Lung (tissue), 12 donors: ENCODE results near the gene HLA-DPB1. TPM values are rescaled to one million over a fixed set of nuclear protein-coding genes. Genes with fewer than 3 reads are reported as not detected.

ENCODE experiments used
- ATAC-seq: fragments of 200-7000 bp; cut with Tn5 transposase; one replicate; pipeline ENCODE4 v1.9.1; 2020; ENCODE audit warnings: moderate number of reproducible peaks; ENCODE audit not compliant: insufficient read depth, low FRiP score
- DNase-seq, 3 donors: peaks; one replicate each; pipeline ENCODE4 v3.0.0-alpha.2; 2013 to 2017
- H3K27ac ChIP-seq, 2 donors: one replicate each; pipeline ENCODE4 v1.5.1; 2013; ENCODE audit warnings: mild to moderate bottlenecking in 2 of 2, moderate library complexity in 2 of 2, control low read depth in 1 of 2, inconsistent platforms in 1 of 2, low read depth in 1 of 2, low read length in 1 of 2
- H3K27me3 ChIP-seq, 3 donors: one replicate each; pipeline ENCODE4 v1.5.1; 2013; ENCODE audit warnings: low read length in 2 of 3; ENCODE audit not compliant: control insufficient read depth in 3 of 3, insufficient read depth in 3 of 3
- H3K36me3 ChIP-seq, 4 donors: one replicate each; pipeline ENCODE4 v1.5.1; 2013; ENCODE audit warnings: low read length in 4 of 4, mild to moderate bottlenecking in 1 of 4, moderate library complexity in 1 of 4; ENCODE audit not compliant: control insufficient read depth in 4 of 4, insufficient read depth in 4 of 4
- H3K4me1 ChIP-seq, 5 donors: one replicate each; pipeline ENCODE4 v1.5.1; 2013; ENCODE audit warnings: low read length in 5 of 5, mild to moderate bottlenecking in 2 of 5, moderate library complexity in 1 of 5; ENCODE audit not compliant: control insufficient read depth in 5 of 5, insufficient read depth in 5 of 5
- H3K4me3 ChIP-seq: one replicate; pipeline ENCODE4 v1.5.1; 2013; ENCODE audit warnings: mild to moderate bottlenecking, control low read depth, moderate library complexity
- H3K9ac ChIP-seq, 2 donors: one replicate each; pipeline ENCODE4 v1.5.1; 2013; ENCODE audit warnings: low read length in 2 of 2, control low read depth in 1 of 2; ENCODE audit not compliant: insufficient read depth in 1 of 2
- H3K9me3 ChIP-seq, 4 donors: one replicate each; pipeline ENCODE4 v1.5.1; 2013; ENCODE audit warnings: low read length in 3 of 4, mild to moderate bottlenecking in 1 of 4, moderate library complexity in 1 of 4; ENCODE audit not compliant: control insufficient read depth in 4 of 4, insufficient read depth in 3 of 4
- WGBS, 2 donors: extraction: QIAGEN DNeasy Blood & Tissue Kit; methylation state at CpG; one replicate each; pipeline ENCODE4 v1.1.7; 2013; 5-methylcytosine and 5-hydroxymethylcytosine counted together
- polyA plus RNA-seq, 2 donors: library from polyadenylated mRNA; stranded (reverse); fragments of 200-250 nt; gene quantifications; one replicate each; pipeline ENCODE4 v1.2.1, GENCODE V29; 2013
- total RNA-seq, 2 donors: library from RNA; depleted of rRNA in 1 of 2; stranded (reverse); fragments of >200 nt in 1 of 2; gene quantifications; one replicate each; pipeline ENCODE4 v1.2.1, GENCODE V29; 2014 to 2021
- TF ChIP-seq, protein P1 (sequence below): IDR thresholded peaks from 2 replicates; pipeline ENCODE4 v1.5.1; 2012; ENCODE audit warnings: mild to moderate bottlenecking; ENCODE audit errors: control extremely low read depth, extremely low read depth
- donor health status: control.
- donor health status: control.
- donor health status: Bipolar disorder and iron deficiency.
- donor health status: healthy.
- donor health status: DM: yes; HTN: yes; CAD: no.

Gene HLA-DPB1
- total and polyA plus RNA-seq, 4 donors = 69.8 to 240 (median 202) TPM

DNA sequence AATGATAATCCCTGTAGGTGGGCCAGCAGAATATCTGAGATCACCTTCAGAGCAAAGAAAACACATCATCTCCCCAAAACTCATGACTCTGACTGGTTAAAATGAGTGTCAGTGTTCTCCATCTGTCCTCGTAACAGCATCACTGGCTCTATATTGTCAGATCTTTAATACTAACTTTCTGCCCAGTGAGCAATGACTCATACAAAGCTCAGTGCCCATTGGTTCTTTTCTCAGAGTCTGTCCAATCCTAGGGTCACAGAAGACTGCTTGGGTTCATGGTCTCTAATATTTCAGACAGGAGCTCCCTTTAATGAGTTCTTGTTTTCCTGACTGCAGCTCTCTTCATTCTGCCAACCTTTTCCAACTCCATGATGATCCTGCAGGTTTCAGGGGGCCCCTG is 36.4 kb downstream of the HLA-DPB1 start:
- ATAC-seq = peak; percentile 79
- Histone ChIP-seq H3K9ac (no peak overlapping the region), H3K27ac (no peak overlapping the region), H3K4me1 (peaks cover 0 to 4% (median 0%) of the 10 kb centered on the region in 5 donors), H3K36me3 (no peaks in the 10 kb centered on the region), H3K9me3 (peaks cover 0 to 3% (median 0%) of the 10 kb centered on the region in 4 donors), H3K27me3 (peaks cover 0 to 19% (median 17%) of the 10 kb centered on the region in 3 donors), H3K4me3 (no peak overlapping the region)
- peak; percentile 23 to 65 (median 64) for DNase-seq
- WGBS, 2 donors = 19 to 29% methylated on average over 1 of the region's 1 CpG
- TF ChIP-seq, protein P1, sequence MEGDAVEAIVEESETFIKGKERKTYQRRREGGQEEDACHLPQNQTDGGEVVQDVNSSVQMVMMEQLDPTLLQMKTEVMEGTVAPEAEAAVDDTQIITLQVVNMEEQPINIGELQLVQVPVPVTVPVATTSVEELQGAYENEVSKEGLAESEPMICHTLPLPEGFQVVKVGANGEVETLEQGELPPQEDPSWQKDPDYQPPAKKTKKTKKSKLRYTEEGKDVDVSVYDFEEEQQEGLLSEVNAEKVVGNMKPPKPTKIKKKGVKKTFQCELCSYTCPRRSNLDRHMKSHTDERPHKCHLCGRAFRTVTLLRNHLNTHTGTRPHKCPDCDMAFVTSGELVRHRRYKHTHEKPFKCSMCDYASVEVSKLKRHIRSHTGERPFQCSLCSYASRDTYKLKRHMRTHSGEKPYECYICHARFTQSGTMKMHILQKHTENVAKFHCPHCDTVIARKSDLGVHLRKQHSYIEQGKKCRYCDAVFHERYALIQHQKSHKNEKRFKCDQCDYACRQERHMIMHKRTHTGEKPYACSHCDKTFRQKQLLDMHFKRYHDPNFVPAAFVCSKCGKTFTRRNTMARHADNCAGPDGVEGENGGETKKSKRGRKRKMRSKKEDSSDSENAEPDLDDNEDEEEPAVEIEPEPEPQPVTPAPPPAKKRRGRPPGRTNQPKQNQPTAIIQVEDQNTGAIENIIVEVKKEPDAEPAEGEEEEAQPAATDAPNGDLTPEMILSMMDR = no peak

DNA sequence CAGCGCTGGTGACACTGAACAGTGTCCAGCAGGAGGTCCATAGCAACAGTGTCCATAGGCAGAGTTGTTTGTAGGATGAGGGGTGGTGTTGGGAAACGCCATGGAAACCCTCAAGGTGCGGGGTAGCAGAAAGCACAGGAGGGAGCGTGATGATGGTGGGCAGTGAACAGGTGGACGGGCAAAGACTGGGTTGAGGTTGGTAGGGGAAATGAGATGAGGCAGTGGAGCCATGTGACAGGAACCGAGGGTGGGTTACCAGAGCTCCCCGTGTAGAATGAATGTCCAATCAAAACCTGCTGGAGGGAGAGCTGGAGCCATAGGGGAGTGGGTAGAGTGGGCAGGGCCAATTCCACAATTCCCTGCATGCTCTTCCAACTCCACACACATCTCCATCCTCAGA is 38.0 kb downstream of the HLA-DPB1 start:
- ATAC-seq (no peak), DNase-seq (no peak)
- H3K36me3 ChIP-seq = no peaks in the 10 kb centered on the region
- no peak overlapping the region for H3K27ac ChIP-seq
- TF ChIP-seq, protein P1 = no peak
- peaks cover 0 to 20% (median 20%) of the 10 kb centered on the region in 3 donors for H3K27me3 ChIP-seq
- no peaks in the 10 kb centered on the region for H3K9me3 ChIP-seq
- peaks cover 0 to 4% (median 0%) of the 10 kb centered on the region in 5 donors for H3K4me1 ChIP-seq
- H3K4me3 ChIP-seq = no peak overlapping the region
- H3K9ac ChIP-seq = no peak overlapping the region
- 60 to 69% methylated on average over 7 of the region's 7 CpGs for whole genome bisulfite sequencing, 2 donors

DNA sequence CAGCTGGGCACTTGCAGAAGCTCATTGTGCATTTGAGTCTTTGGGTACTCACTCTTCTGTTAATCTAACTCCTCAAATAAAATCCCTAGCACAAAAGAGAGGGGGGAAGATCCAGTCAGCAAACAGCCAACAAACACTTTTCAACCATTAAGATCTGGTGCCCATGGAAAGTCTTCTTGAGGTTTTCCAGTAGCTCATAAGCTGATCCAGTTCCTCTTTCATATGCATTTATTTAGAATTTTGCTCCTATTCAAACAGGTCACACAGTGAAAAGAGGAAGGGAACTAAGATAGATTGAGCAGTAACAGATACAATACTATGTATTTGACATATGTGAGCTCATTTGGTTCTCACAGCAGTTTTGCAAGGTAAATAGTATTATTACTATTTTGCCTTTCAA is 38.6 kb downstream of the HLA-DPB1 start:
- no peak overlapping the region for H3K9ac ChIP-seq
- ATAC-seq (no peak), DNase-seq (no peak)
- H3K36me3 ChIP-seq = no peaks in the 10 kb centered on the region
- peaks cover 0 to 20% (median 17%) of the 10 kb centered on the region in 3 donors for H3K27me3 ChIP-seq
- TF ChIP-seq, protein P1 = no peak
- H3K4me3 ChIP-seq = no peak overlapping the region
- no peaks in the 10 kb centered on the region for H3K9me3 ChIP-seq
- no peak overlapping the region for H3K27ac ChIP-seq
- peaks cover 0 to 4% (median 0%) of the 10 kb centered on the region in 5 donors for H3K4me1 ChIP-seq

DNA sequence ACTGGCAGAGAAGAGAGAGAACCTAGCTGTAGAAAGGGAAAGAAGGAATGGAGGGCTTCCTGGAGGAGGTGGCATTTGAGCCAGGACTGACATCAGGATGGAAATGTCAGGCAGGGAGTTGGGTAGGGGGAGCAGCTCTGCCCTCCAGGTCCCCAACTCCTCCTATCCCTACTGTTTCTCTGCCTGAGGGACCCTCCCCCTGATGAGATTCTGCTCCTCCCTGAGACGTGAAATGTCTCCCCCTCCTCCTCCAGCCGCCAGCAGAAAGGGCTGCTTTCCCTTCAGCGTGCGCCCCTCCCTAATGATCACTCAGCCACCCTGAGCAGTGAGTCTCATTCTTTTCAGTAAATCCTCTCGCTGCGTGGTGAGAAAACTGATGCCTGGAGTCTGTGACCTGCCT is 40.6 kb downstream of the HLA-DPB1 start:
- WGBS, 2 donors = 14 to 19% methylated on average over 6 of the region's 6 CpGs
- Histone ChIP-seq H3K4me3 (no peak overlapping the region), H3K27me3 (peaks cover 0 to 16% (median 16%) of the 10 kb centered on the region in 3 donors), H3K4me1 (peaks cover 0 to 4% (median 0%) of the 10 kb centered on the region in 5 donors), H3K36me3 (no peaks in the 10 kb centered on the region), H3K9ac (no peak overlapping the region), H3K27ac (no peak overlapping the region), H3K9me3 (no peaks in the 10 kb centered on the region)
- ATAC-seq (no peak), DNase-seq (no peak)
- TF ChIP-seq, protein P1 = no peak
